Measurements from ENCODE around the gene MUC6. TPM values are rescaled to one million over a fixed set of nuclear protein-coding genes. Genes with fewer than 3 reads are reported as not detected.

The MUC6 gene
- total RNA-seq, 1 donor from 2014 or later: not detected

DNA sequence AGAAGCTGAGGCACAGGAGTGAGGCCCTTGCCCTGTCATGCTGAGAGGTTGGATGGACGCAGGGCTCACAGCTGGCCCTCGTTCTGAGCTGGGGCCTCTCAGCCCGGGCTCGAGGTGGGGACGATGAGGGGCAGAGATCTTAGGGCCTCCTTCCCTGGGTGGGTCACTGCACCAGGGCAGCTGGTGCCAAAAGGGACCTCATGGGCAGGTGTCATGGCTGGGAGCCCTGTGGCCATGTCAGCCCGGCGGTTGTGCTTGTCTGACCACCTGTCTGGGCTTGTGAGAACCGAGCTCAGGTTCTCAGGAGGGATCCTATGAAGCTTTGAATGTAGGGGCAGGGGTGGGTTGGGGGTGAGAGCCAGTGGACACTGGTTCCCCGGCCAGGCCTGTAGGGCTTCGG lies 1.8 kb upstream of the MUC6 start:
- intact Hi-C loops (cut with micrococcal nuclease): no loop called here

DNA sequence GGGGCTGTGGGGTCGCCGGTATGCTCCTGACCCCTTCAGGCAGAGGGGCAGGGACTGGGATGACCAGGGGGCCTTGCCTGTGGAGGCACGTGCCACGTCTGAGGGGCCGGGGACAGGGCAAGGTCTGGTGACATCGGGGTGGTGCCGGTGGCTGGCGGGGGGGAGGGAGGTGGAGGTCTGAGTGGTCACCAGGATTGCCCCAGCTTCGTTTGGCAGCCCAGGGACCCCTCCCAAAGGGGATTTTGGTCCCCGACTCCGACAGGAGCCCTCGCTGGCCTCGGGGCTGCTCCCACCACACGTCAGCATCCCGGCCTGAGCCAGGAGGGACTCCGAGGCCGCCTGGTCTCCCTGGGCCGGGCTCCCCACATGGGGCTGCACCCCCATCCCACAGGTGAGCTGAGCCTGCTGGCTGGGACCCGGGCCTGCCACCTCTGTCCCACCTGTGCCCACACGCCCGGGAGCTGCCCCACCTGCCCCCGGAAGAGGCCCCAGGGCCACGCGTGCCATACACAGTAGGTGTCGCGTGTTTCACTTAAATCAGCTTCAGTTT lies 1.1 kb upstream of the MUC6 start:
- intact Hi-C loops (cut with micrococcal nuclease): no loop called here

GRCh38 chr11:1036931-1037330 lies 413 bp upstream of the MUC6 start:
- intact Hi-C loops (cut with micrococcal nuclease): no loop called here

- intact Hi-C loops (cut with micrococcal nuclease): no loop called here
Observed at GRCh38 chr11:1035577-1036283, 788 bp downstream of the MUC6 start.

DNA sequence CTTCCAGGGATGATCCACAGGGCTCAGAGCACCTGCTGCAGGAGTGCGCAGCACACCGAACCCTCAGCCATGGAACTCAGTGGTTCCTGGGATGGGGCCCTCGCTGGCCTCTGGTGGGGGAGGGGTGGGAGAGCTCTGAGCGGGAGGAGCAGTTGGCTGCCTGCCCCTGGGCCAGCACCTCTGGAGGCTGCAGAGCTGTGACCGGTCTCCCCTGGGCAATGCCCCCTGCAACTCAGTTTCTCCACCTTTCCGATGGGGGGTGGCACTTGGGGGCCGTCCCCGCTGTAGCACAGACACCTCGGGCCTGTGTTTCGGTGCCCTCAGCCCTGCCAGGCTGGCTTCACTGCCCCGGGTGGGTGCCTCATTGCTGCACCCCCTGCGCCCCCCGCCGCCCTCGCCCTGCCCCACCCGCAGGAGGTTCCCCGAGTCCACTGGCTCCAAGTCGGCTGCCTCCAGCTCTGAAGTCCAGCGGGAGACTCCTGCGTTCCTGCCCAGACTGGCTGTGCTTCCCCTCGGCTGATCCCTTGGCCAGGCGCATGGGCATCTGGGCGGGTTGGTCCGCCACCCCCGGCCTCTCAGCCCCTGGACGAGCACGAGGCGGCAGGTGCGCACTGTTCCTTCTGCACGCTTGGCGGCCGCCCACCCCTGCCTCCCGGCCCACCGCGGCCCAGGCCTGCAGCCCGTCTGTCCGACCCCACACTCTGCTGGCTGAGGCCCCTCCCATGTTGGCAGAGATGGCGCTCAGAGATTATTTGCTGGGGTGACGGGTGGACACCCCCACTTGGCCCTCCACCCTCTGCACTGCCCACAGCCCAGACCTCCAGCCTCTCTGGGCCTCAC lies 1.8 kb downstream of the MUC6 start:
- intact Hi-C loops (cut with micrococcal nuclease): no loop called here

- intact Hi-C loops (cut with micrococcal nuclease): no loop called here
Observed at GRCh38 chr11:1034001-1034400, 2.5 kb downstream of the MUC6 start.

DNA sequence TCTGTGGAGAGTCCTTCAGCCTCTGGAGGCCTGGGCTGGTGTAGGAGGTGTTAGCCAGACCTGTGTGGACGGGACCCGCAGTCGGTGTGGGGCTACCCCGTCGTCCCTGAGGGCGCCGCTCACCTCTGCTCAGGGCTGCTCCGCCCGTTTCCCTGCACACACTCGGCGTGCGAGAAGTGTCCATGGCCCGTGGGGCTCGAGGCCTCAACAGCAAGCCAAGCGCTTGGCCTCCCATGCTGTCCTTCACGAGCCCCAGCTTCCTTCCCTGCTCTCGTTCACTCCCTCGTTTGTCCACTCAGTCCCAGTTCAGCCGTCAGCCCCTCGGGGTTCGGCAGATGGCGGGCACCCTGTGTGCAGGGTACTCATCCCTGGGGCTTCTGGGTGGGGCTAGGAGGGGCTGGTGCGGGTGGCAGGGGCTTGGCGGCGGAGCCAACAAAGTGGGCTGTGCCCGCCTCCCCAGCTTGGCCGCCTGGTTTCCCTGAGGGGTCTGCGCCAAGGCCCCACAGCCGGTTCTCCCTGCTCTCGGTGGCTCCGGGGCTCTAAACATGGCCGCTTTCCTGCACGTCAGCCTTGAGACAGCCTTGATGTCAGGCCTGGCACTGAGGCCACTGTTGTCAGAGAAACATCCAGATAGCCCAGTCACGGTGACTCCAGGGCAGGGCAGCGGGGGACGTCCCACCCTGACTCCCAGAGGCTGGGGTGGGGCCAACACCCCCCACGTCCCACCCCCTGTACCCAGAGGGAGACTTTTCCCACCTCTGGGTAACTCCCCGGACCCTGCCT lies 3.3 kb downstream of the MUC6 start:
- intact Hi-C loops (cut with micrococcal nuclease): no loop called here

DNA sequence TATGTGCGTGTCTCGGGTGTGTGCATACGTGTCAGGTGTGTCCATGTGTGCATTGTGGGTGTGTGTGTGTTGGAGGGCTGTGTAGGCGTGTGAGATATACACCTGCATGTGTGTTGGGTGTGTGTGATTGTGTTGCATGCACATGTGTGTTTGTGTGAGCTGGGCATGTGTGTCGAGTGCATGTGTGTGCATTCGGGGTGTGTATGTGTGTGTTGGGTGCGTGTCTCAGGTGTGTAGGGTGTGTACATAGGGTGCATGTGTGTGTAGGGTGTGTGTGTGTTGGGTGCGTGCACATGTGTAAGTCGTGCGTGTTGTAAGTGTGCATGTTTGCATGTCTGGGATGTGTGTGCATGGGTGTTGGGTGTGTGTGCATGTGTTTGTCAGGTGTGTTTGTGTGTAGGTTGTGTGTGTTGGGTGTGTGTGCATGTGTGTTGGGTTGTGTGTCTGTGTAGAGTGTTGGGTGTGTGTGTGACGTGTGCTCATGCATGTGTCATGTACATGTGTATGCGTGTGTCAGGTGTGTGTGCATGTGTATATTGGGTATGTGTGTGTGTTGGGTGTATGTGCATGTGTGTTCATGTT lies 4.1 kb downstream of the MUC6 start:
- intact Hi-C loops (cut with micrococcal nuclease): no loop called here

- intact Hi-C loops (cut with micrococcal nuclease): no loop called here
Observed at GRCh38 chr11:1031121-1031899, 5.2 kb downstream of the MUC6 start.

GRCh38 chr11:1030556-1030955 lies 6.0 kb downstream of the MUC6 start:
- intact Hi-C loops (cut with micrococcal nuclease): no loop called here

DNA sequence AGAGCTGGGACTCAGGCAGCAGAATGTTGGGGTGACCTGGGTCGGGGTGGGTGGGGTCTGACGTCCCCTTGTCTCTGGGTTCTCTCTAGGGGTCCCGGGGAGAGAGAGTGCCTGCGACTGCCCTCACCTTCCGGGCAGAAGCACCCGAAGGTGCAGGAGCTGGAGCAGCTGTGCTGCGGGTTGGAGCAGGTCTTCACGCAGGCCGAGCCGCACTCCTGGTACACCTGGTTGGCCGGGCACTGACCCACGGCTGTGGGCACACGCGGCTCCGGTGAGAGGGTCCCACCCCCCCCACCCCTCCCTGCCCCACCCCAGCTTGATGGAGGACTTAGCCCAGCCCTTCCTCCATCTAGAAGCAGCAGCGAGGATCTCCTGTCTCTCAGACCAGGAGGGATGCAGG lies 6.4 kb downstream of the MUC6 start:
- intact Hi-C loops (cut with micrococcal nuclease): no loop called here

GRCh38 chr11:1029654-1030053 lies 6.9 kb downstream of the MUC6 start:
- intact Hi-C loops (cut with micrococcal nuclease): no loop called here

- intact Hi-C loops (cut with micrococcal nuclease): no loop called here
Observed at GRCh38 chr11:1029051-1029450, 7.5 kb downstream of the MUC6 start.

DNA sequence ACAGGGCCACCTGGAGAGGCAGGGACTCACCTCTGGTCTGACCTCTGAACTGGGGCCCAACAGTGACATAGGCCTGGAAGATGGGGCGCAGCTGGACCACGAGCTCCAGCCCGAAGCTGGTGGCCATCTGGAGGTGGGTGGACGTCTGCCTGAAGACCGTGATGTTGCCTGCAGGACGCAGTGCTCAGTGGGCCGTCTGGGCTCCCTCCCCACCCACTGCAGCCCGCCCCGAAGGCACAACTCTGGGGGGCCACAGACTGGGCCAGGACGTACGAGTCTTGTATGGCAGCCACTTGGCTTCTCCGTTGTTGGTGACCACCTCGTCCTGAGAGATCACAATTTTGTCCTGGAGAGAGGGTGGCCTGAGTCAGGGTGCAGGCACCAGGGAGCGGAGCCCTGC lies 7.9 kb downstream of the MUC6 start:
- intact Hi-C loops (cut with micrococcal nuclease): no loop called here

- intact Hi-C loops (cut with micrococcal nuclease): no loop called here
Observed at GRCh38 chr11:1028291-1028540, 8.3 kb downstream of the MUC6 start.

DNA sequence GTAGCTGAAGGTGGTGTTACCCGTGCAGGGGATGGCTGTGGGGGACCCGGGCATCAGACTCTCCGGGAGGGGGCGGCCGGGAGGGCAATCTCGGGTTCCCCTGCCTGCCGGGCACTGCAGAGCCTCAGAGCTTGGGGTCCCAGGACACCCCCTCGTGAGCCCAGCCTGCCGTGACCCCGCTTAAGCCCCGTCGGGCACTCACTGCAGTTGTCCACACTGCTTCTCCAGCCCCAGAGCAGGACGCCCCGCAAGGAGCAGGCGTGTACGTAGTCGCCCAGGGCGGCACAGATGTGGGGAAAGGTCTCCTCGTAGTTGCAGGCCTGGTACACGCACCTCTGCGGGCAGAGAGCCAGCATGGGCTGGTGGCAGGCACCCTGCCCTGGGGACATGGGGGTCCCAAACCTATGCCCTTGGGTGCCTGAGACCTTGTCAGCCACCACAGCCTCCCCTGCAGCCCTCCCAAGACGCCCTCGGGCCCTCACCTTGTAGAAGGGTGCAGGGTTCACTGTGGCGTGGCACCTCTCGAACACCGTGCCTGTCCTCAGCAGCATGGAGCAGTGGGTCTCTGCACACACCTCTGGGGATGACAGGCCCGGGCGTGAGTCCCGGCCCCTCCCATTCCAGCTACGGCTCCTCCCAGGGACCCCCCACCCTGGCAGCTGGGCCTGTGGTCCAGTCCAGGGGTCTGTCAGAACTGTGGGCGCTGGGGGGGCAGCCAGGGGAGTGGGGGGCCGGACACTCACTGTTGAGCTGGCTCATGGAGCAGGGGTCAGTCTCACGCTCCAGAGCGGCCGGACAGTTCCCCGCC lies 8.8 kb downstream of the MUC6 start:
- intact Hi-C loops (cut with micrococcal nuclease): no loop called here

DNA sequence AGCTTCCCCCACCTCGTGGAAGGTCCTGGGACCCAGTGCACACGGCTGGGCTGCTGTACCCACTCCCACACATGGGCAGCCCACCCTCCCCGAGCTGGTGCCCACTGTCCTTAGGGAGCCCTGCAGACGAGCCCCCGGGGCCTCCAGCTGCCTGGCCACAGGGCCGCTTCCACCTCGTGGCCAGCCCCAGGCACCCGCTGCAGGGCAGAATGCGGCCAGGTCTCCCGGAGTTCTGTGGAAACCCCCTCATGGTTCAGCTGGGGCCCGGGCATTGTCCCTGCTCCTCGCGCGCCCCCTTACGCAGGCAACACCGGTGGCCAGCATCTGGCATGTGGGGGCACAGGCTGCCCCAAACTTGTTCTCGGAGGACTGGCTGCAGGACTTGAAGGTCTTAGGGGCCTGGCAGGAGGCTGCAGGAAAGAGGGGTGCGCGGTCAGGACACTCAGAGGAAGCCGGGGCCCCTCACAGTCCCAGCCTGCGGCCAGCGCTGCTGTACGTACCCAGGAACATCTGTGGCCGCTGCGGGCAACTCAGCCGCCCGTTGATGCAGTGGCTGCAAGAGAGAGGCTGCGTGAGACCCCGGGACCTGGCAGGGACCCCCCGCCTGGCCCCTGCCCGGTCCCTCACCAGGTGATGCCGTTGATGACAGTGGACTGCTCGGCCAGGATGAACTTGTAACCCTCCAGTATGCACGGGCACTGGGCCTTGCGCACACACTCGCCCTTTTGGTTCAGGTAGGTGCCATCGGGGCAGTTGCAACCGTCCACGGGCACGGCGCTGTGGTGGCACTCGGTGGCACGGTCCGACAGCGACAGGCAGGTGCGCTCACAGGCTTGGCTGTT lies 9.7 kb downstream of the MUC6 start:
- intact Hi-C loops (cut with micrococcal nuclease): no loop called here

GRCh38 chr11:1026163-1026450 lies 10.4 kb downstream of the MUC6 start:
- intact Hi-C loops (cut with micrococcal nuclease): no loop called here

GRCh38 chr11:1025410-1026162 lies 10.9 kb downstream of the MUC6 start:
- intact Hi-C loops (cut with micrococcal nuclease): no loop called here
